ENCODE measurements around the gene PNLIPRP1. TPM values are rescaled to one million over a fixed set of nuclear protein-coding genes. Genes with fewer than 3 reads are reported as not detected.

PNLIPRP1 gene
- total RNA-seq, 1 experiment from 2014 or later, result not detected

DNA sequence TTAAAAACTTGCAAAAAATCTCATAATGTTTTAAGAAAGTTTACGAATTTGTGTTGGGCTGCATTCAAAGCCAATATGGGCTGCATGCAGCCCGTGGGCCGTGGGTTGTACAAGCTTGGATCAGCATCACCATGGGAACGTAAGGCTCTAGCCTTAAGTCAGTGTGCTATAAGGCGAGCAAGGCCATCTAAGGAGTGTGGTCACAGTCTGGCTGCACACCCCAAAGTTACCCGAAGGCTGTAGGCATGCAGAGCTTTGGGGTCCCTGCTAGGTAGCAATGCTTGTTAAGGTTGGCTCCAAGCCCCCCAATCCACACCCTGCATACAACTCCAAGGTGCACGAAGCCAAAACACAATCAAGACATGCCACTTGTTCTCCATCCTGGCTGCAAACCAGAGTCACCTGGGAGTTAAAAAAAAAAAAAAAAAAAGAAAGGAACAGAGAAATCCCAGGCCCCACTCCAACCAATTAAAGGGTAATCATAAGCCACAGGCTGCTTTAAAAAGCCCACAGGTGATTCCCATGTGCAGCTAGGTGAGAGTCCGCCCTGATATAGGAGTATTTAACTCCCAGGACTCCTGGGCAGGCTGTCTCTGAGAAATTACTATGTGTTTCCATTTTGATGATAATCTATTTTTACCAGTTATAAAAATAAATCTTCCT is 21.5 kb downstream of the PNLIPRP1 start:
- peaks cover 0 to 4% (median 4%) of the 10 kb centered on the region in 3 experiments; a peak in 2 of 7 replicates for H3K36me3 Mint-ChIP-seq (ENCODE audit: insufficient read depth in 1 of 3, low read depth in 3 of 3)
- H3K56ac ChIP-seq (ENCODE audit: insufficient read length, low read depth, low read length), result no peak overlapping the region
- H2AFZ ChIP-seq (ENCODE audit: low read length), result no peak overlapping the region
- no peak overlapping the region for H3K4ac ChIP-seq (ENCODE audit: low read depth, low read length)
- no peak overlapping the region for H3K4me2 ChIP-seq (ENCODE audit: insufficient read depth, insufficient read length, low read length)
- H4K91ac ChIP-seq (ENCODE audit: insufficient read length, low read depth, low read length), result no peak overlapping the region
- H3K4me1 Mint-ChIP-seq, result peaks cover 11 to 12% of the 10 kb centered on the region in 2 experiments; a peak in 2 of 4 replicates
- no peak overlapping the region for H3K14ac ChIP-seq (ENCODE audit: insufficient read depth, low read length)
- H3K4me1 ChIP-seq (ENCODE audit: insufficient read depth, low read length), result no peaks in the 10 kb centered on the region
- H3K27me3 ChIP-seq (ENCODE audit: insufficient read depth, low read length), result no peaks in the 10 kb centered on the region; the same call in 1 of the 2 replicates
- no peak overlapping the region for H2BK15ac ChIP-seq (ENCODE audit: low read depth, low read length)
- no peaks in the 10 kb centered on the region for H3K79me2 ChIP-seq (ENCODE audit: insufficient read depth, low read length)
- H3K23ac ChIP-seq (ENCODE audit: insufficient read length, low read depth, low read length), result no peak overlapping the region
- peaks cover 27% of the 10 kb centered on the region for H3K27me3 Mint-ChIP-seq (ENCODE audit: low read depth)
- WGBS (ENCODE audit: extremely low coverage, insufficient read length, low lambda C conversion rate), result no CpG with 5 or more reads among the region's 8 CpGs
- no peak overlapping the region for H3K27ac ChIP-seq (ENCODE audit: insufficient read length, low read depth, low read length)
- no peak overlapping the region for H3K27ac Mint-ChIP-seq
- no peaks in the 10 kb centered on the region for H3K9me3 ChIP-seq (ENCODE audit: control insufficient read depth, low read depth, low read length)
- H2BK5ac ChIP-seq (ENCODE audit: insufficient read length, low read length), result no peak overlapping the region
- TF ChIP-seq, protein P1, sequence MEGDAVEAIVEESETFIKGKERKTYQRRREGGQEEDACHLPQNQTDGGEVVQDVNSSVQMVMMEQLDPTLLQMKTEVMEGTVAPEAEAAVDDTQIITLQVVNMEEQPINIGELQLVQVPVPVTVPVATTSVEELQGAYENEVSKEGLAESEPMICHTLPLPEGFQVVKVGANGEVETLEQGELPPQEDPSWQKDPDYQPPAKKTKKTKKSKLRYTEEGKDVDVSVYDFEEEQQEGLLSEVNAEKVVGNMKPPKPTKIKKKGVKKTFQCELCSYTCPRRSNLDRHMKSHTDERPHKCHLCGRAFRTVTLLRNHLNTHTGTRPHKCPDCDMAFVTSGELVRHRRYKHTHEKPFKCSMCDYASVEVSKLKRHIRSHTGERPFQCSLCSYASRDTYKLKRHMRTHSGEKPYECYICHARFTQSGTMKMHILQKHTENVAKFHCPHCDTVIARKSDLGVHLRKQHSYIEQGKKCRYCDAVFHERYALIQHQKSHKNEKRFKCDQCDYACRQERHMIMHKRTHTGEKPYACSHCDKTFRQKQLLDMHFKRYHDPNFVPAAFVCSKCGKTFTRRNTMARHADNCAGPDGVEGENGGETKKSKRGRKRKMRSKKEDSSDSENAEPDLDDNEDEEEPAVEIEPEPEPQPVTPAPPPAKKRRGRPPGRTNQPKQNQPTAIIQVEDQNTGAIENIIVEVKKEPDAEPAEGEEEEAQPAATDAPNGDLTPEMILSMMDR (conservative IDR thresholded peaks at IDR 0.05), result no peak
- DNase-seq, result no peak
- H4K5ac ChIP-seq (ENCODE audit: insufficient read length, low read depth, low read length), result no peak overlapping the region
- no peak overlapping the region for H4K8ac ChIP-seq (replicated peaks; ENCODE audit: insufficient read length, low read depth, low read length)
- H2BK120ac ChIP-seq (ENCODE audit: low read depth, low read length, poor library complexity, severe bottlenecking), result no peak overlapping the region
- H2BK20ac ChIP-seq (ENCODE audit: low read depth, low read length, poor library complexity, severe bottlenecking), result no peak overlapping the region
- no peak overlapping the region for H3K18ac ChIP-seq (ENCODE audit: insufficient read length, low read depth, low read length)
- H2AK5ac ChIP-seq (ENCODE audit: insufficient read length, low read length), result no peak overlapping the region
- no peak overlapping the region for H3K9ac ChIP-seq (ENCODE audit: extremely low read depth, insufficient read length, low read length)
- no peak overlapping the region for H3T11ph ChIP-seq (ENCODE audit: low read length)
- H3K4me3 Mint-ChIP-seq, result no peak overlapping the region
- H2BK12ac ChIP-seq (ENCODE audit: insufficient read length, low read depth, low read length), result no peak overlapping the region
- no peaks in the 10 kb centered on the region for H4K20me1 ChIP-seq (ENCODE audit: control insufficient read depth, insufficient read depth, insufficient read length)
- H3K23me2 ChIP-seq (ENCODE audit: insufficient read length, low read depth, low read length, poor library complexity, severe bottlenecking), result no peaks in the 10 kb centered on the region
- H3K79me1 ChIP-seq (ENCODE audit: insufficient read depth, low read depth, low read length, poor library complexity, severe bottlenecking), result no peaks in the 10 kb centered on the region
- peaks cover 9 to 13% of the 10 kb centered on the region in 2 experiments; a peak in 3 of 5 replicates for H3K9me3 Mint-ChIP-seq

All from H9 (cell line).